Measurements from ENCODE around the gene REV3L.

REV3L gene

GRCh38 chr6:111423055-111423633 is 59.9 kb downstream of the REV3L start:
- no peak for DNase-seq (ENCODE audit: low spot score)

GRCh38 chr6:111418971-111419693 is 63.9 kb downstream of the REV3L start:
- DNase-seq (ENCODE audit: low spot score), result no peak

GRCh38 chr6:111417946-111418345 is 65.1 kb downstream of the REV3L start:
- no peak for DNase-seq (ENCODE audit: low spot score)

GRCh38 chr6:111417181-111417585 is 65.8 kb downstream of the REV3L start:
- DNase-seq (ENCODE audit: low spot score), result no peak

GRCh38 chr6:111416529-111416928 is 66.5 kb downstream of the REV3L start:
- DNase-seq (ENCODE audit: low spot score), result no peak

- DNase-seq (ENCODE audit: low spot score), result no peak
These were observed 68.6 kb downstream of the REV3L start for GRCh38 chr6:111414373-111414772.

GRCh38 chr6:111411978-111412566 is 70.9 kb downstream of the REV3L start:
- no peak for DNase-seq (ENCODE audit: low spot score)

- no peak for DNase-seq (ENCODE audit: low spot score)
These were observed 72.0 kb downstream of the REV3L start for GRCh38 chr6:111411046-111411445.

GRCh38 chr6:111410371-111410770 is 72.6 kb downstream of the REV3L start:
- no peak for DNase-seq (ENCODE audit: low spot score)

- no peak for DNase-seq (ENCODE audit: low spot score)
These were observed 73.6 kb downstream of the REV3L start for GRCh38 chr6:111409430-111409829.

GRCh38 chr6:111407686-111408085 is 75.3 kb downstream of the REV3L start:
- DNase-seq (ENCODE audit: low spot score), result no peak

GRCh38 chr6:111406200-111406721 is 76.8 kb downstream of the REV3L start:
- DNase-seq (ENCODE audit: low spot score), result no peak

- no peak for DNase-seq (ENCODE audit: low spot score)
These were observed 79.6 kb downstream of the REV3L start for GRCh38 chr6:111403388-111403787.

GRCh38 chr6:111399626-111400025 is 83.4 kb downstream of the REV3L start:
- no peak for DNase-seq (ENCODE audit: low spot score)

- no peak for DNase-seq (ENCODE audit: low spot score)
These were observed 94.3 kb downstream of the REV3L start for GRCh38 chr6:111388681-111389080.

GRCh38 chr6:111382476-111383294 is 100.3 kb downstream of the REV3L start:
- DNase-seq (ENCODE audit: low spot score), result no peak

GRCh38 chr6:111381728-111382127 is 101.3 kb downstream of the REV3L start:
- DNase-seq (ENCODE audit: low spot score), result no peak

GRCh38 chr6:111381123-111381522 is 101.9 kb downstream of the REV3L start:
- no peak for DNase-seq (ENCODE audit: low spot score)

- no peak for DNase-seq (ENCODE audit: low spot score)
These were observed 103.2 kb downstream of the REV3L start for GRCh38 chr6:111379831-111380230.

GRCh38 chr6:111379302-111379701 is 103.7 kb downstream of the REV3L start:
- DNase-seq (ENCODE audit: low spot score), result no peak

- DNase-seq (ENCODE audit: low spot score), result no peak
These were observed 105.4 kb downstream of the REV3L start for GRCh38 chr6:111377558-111378120.

Data from SW480 (cell line).